IMR-90 (cell line): ENCODE measurements around the gene ANXA8. TPM values are rescaled to one million over a fixed set of nuclear protein-coding genes. Genes with fewer than 3 reads are reported as not detected.

ENCODE experiments used
- ATAC-seq: fragments of 200-7000 bp; cut with Tn5 transposase; 2 replicates; pipeline ENCODE4 v1.9.1; 2020; ENCODE audit warnings: low read depth, mild to moderate bottlenecking, moderate library complexity
- BruUV-seq: library from RNA; stranded (reverse); fragments of 400-500 nt; replicated peaks from 2 replicates; lab custom pipeline; 2021; lab: Mats Ljungman, UMichigan
- CTCF ChIA-PET: fragments of 300-600 bp; formaldehyde crosslinking; extraction: SDS; loops from one replicate; lab custom pipeline; 2021; ENCODE audit warnings: antibody characterized with exemption; lab: Yijun Ruan, JAX
- POLR2A ChIA-PET: fragments of 300-600 bp; sonication (Branson Sonifier 250); formaldehyde crosslinking; loops from one replicate; lab custom pipeline; 2022; ENCODE audit warnings: antibody characterized with exemption; ENCODE audit not compliant: unreplicated experiment; lab: Charles Lee
- DNase-seq: peaks from one replicate; pipeline ENCODE4 v3.0.0; 2013
- H2AFZ ChIP-seq: replicated peaks from 2 replicates; pipeline ENCODE3; 2013; ENCODE audit warnings: low read length, mild to moderate bottlenecking; ENCODE audit not compliant: poor library complexity
- H2AK5ac ChIP-seq: 2 replicates; pipeline ENCODE4 v1.6.1; 2013; ENCODE audit warnings: low read depth, low read length, inconsistent platforms
- H2AK9ac ChIP-seq: replicated peaks from 2 replicates; pipeline ENCODE3; 2013; ENCODE audit warnings: mild to moderate bottlenecking, low read depth, low read length, moderate library complexity; ENCODE audit not compliant: poor library complexity
- H2BK120ac ChIP-seq: 2 replicates; pipeline ENCODE4 v1.6.1; 2013; ENCODE audit warnings: low read depth, low read length, inconsistent platforms
- H2BK15ac ChIP-seq: 3 replicates; pipeline ENCODE4 v1.6.1; 2013; ENCODE audit warnings: low read depth, low read length, inconsistent platforms
- H2BK20ac ChIP-seq: 2 replicates; pipeline ENCODE4 v1.6.1; 2013; ENCODE audit warnings: low read depth, mild to moderate bottlenecking, inconsistent platforms, low read length, moderate library complexity
- H2BK5ac ChIP-seq: 2 replicates; pipeline ENCODE4 v1.6.1; 2013; ENCODE audit warnings: mild to moderate bottlenecking, low read depth, low read length, inconsistent platforms; ENCODE audit not compliant: poor library complexity, severe bottlenecking
- H3K14ac ChIP-seq: replicated peaks from 2 replicates; pipeline ENCODE4 v1.6.1; 2013; ENCODE audit warnings: low read depth, low read length, inconsistent platforms
- H3K18ac ChIP-seq: 2 replicates; pipeline ENCODE4 v1.6.1; 2013; ENCODE audit warnings: low read depth, low read length, control low read depth
- H3K23ac ChIP-seq: 2 replicates; pipeline ENCODE4 v1.6.1; 2013; ENCODE audit warnings: low read depth, low read length, inconsistent platforms
- H3K27ac ChIP-seq: 2 replicates; pipeline ENCODE4 v1.5.1; 2013; ENCODE audit warnings: mild to moderate bottlenecking, control low read depth, low read length; ENCODE audit not compliant: insufficient read depth
- H3K27me3 ChIP-seq: 2 replicates; pipeline ENCODE4 v1.6.1; 2013; ENCODE audit warnings: low read length; ENCODE audit not compliant: control insufficient read depth, insufficient read depth
- H3K36me3 ChIP-seq: 2 replicates; pipeline ENCODE4 v1.6.1; 2013; ENCODE audit warnings: low read length, mixed read lengths; ENCODE audit not compliant: control insufficient read depth, insufficient read depth
- H3K4ac ChIP-seq: 2 replicates; pipeline ENCODE4 v1.6.1; 2013; ENCODE audit warnings: low read depth, low read length, inconsistent platforms
- H3K4me1 ChIP-seq: 2 replicates; pipeline ENCODE4 v1.6.1; 2013; ENCODE audit warnings: low read length, mixed read lengths; ENCODE audit not compliant: control insufficient read depth, insufficient read depth
- H3K4me2 ChIP-seq: 2 replicates; pipeline ENCODE4 v1.6.1; 2013; ENCODE audit warnings: low read depth, mild to moderate bottlenecking, control low read depth, low read length, moderate library complexity
- H3K4me3 ChIP-seq: 2 replicates; pipeline ENCODE4 v1.5.1; 2013; ENCODE audit warnings: low read depth, mild to moderate bottlenecking, control low read depth, low read length, moderate library complexity; ENCODE audit not compliant: insufficient read depth
- H3K56ac ChIP-seq: 2 replicates; pipeline ENCODE4 v1.6.1; 2013; ENCODE audit warnings: low read length, inconsistent platforms; ENCODE audit not compliant: insufficient read depth; ENCODE audit errors: extremely low read depth
- H3K79me1 ChIP-seq, 2 experiments: 2 replicates each; pipeline ENCODE4 v1.6.1; 2013; ENCODE audit warnings: low read length in 2 of 2, inconsistent platforms in 1 of 2, low read depth in 1 of 2
- H3K9ac ChIP-seq: 2 replicates; pipeline ENCODE4 v1.6.1; 2013; ENCODE audit warnings: low read depth, low read length, control low read depth
- H3K9me1 ChIP-seq: 2 replicates; pipeline ENCODE4 v1.6.1; 2013; ENCODE audit warnings: low read length, inconsistent platforms; ENCODE audit not compliant: insufficient read depth
- H3K9me3 ChIP-seq: 2 replicates; pipeline ENCODE4 v1.6.1; 2013; ENCODE audit warnings: low read length; ENCODE audit not compliant: control insufficient read depth, insufficient read depth
- H4K20me1 ChIP-seq: 2 replicates; pipeline ENCODE4 v1.6.1; 2013; ENCODE audit warnings: low read length, inconsistent platforms; ENCODE audit not compliant: insufficient read depth
- H4K5ac ChIP-seq: 2 replicates; pipeline ENCODE4 v1.6.1; 2013; ENCODE audit warnings: mild to moderate bottlenecking, low read depth, low read length, control low read depth
- H4K8ac ChIP-seq, 2 experiments: 2 replicates each; pipeline ENCODE4 v1.6.1; 2013; ENCODE audit warnings: low read depth in 2 of 2, low read length in 2 of 2, control low read depth in 1 of 2, inconsistent platforms in 1 of 2
- H4K91ac ChIP-seq: 2 replicates; pipeline ENCODE4 v1.6.1; 2013; ENCODE audit warnings: low read depth, low read length, inconsistent platforms; ENCODE audit not compliant: insufficient read depth
- BHLHE40 ChIP-seq: fragments of 150-350 bp; IDR thresholded peaks from 2 replicates; pipeline ENCODE4 v1.6.1; 2016; ENCODE audit warnings: mild to moderate bottlenecking, low read depth, low read length
- CEBPB ChIP-seq: IDR thresholded peaks from 2 replicates; pipeline ENCODE4 v1.6.1; 2012; ENCODE audit warnings: low read depth, low read length, improper control_type of control experiment
- CHD1 ChIP-seq: IDR thresholded peaks from 2 replicates; pipeline ENCODE4 v1.6.1; 2012; ENCODE audit warnings: low read depth, low read length, improper control_type of control experiment
- ELK1 ChIP-seq: fragments of 150-350 bp; IDR thresholded peaks from 2 replicates; pipeline ENCODE4 v1.6.1; 2016; ENCODE audit warnings: low read depth, mild to moderate bottlenecking, low read length, moderate library complexity, borderline replicate concordance
- MAZ ChIP-seq: IDR thresholded peaks from 2 replicates; pipeline ENCODE4 v1.6.1; 2012; ENCODE audit warnings: low read depth, mild to moderate bottlenecking, low read length, improper control_type of control experiment, moderate library complexity, borderline replicate concordance
- MXI1 ChIP-seq: IDR thresholded peaks from 2 replicates; pipeline ENCODE4 v1.6.1; 2012; ENCODE audit warnings: low read depth, mild to moderate bottlenecking, low read length, moderate library complexity, borderline replicate concordance
- RAD21 ChIP-seq: IDR thresholded peaks from 2 replicates; pipeline ENCODE4 v1.6.1; 2012; ENCODE audit warnings: low read length, improper control_type of control experiment
- SMC3 ChIP-seq: fragments of 150-350 bp; IDR thresholded peaks from 2 replicates; pipeline ENCODE4 v1.6.1; 2016; ENCODE audit warnings: low read depth, mild to moderate bottlenecking, antibody characterized with exemption, low read length, moderate library complexity
- WGBS, 2 experiments: methylation state at CpG; one replicate each; pipeline versions ENCODE4 v1.1.5 to v1.1.7; 2013; ENCODE audit warnings: missing lambda C conversion rate in 2 of 2; ENCODE audit not compliant: insufficient read length in 1 of 2; ENCODE audit errors: extremely low coverage in 2 of 2; 5-methylcytosine and 5-hydroxymethylcytosine counted together
- dilution Hi-C: fragments of 300-500 bp; cut with HindIII; formaldehyde crosslinking; loops from one replicate; pipeline ENCODE4 v1.14.3; 2018; ENCODE audit warnings: low sequenced_read_pairs; ENCODE audit not compliant: unreplicated experiment
- in situ Hi-C: fragments of 300-500 bp; cut with MboI; formaldehyde crosslinking; loops from 3 replicates; pipeline ENCODE4 v1.14.3; 2019; ENCODE audit warnings: low sequenced_read_pairs, inconsistent platforms, mixed read lengths
- intact Hi-C: fragments of 100-400 bp; cut with micrococcal nuclease; formaldehyde crosslinking; loops from 2 replicates; pipeline ENCODE4 v1.10.0; 2022
- polyA plus RNA-seq, 3 experiments: library from polyadenylated mRNA; depleted of rRNA; stranded (reverse); fragments of >200 nt; gene quantifications; 2 replicates each; pipeline ENCODE4 v1.2.3, GENCODE V29; 2012; ENCODE audit warnings: low replicate concordance in 1 of 3
- total RNA-seq: library from RNA; depleted of rRNA; stranded (reverse); fragments of >200 nt; gene quantifications from 2 replicates; pipeline ENCODE4 v1.2.3, GENCODE V29; 2012
- TF ChIP-seq, protein P1 (sequence below): conservative IDR thresholded peaks from 2 replicates; pipeline ENCODE4 v1.5.1; 2012; ENCODE audit warnings: mild to moderate bottlenecking, low read depth, low read length, improper control_type of control experiment
- TF ChIP-seq, protein P2 (sequence below): fragments of 150-350 bp; IDR thresholded peaks from 2 replicates; pipeline ENCODE4 v1.6.1; 2017; ENCODE audit warnings: mild to moderate bottlenecking, antibody characterized with exemption, low read length, low read depth

The ANXA8 gene
- total and polyA plus RNA-seq, 2 of the 4 experiments (the other 2 are of a cell fraction), result 0.90 to 1.1 TPM

GRCh38 chr10:47442351-47442750 is 41.6 kb downstream of the ANXA8 start:
- 65% methylated on average over 3 of the region's 5 CpGs; no CpG with 5 or more reads in 1 of the 2 experiments for WGBS, 2 experiments
- dilution Hi-C loops (no loop called here), in situ Hi-C loops (no loop called here), intact Hi-C loops (no loop called here)
- H3K14ac ChIP-seq, result no peak overlapping the region
- H3K36me3 ChIP-seq, result no peaks in the 10 kb centered on the region
- no peak overlapping the region for H2AFZ ChIP-seq
- no peak overlapping the region for H2BK5ac ChIP-seq
- H3K56ac ChIP-seq, result no peak overlapping the region
- no peak overlapping the region for H3K4ac ChIP-seq
- H3K9me1 ChIP-seq, result no peaks in the 10 kb centered on the region
- H2AK5ac ChIP-seq, result no peak overlapping the region
- no peak overlapping the region for H2BK20ac ChIP-seq
- no peak overlapping the region for H3K4me2 ChIP-seq
- no TSS peak for BruUV-seq
- no peaks in the 10 kb centered on the region for H4K20me1 ChIP-seq
- H3K18ac ChIP-seq, result no peak overlapping the region
- H2BK120ac ChIP-seq, result no peak overlapping the region
- H3K9me3 ChIP-seq, result peaks cover 15% of the 10 kb centered on the region
- POLR2A ChIA-PET, result no interaction called here
- ATAC-seq, result no peak
- no peak overlapping the region for H2BK15ac ChIP-seq
- H4K8ac ChIP-seq, result no peak overlapping the region
- no peak for DNase-seq
- H3K27me3 ChIP-seq, result peaks cover 35% of the 10 kb centered on the region
- H3K23ac ChIP-seq, result no peak overlapping the region
- H3K9ac ChIP-seq, result no peak overlapping the region
- no peaks in the 10 kb centered on the region for H3K4me1 ChIP-seq
- CTCF ChIA-PET, result no interaction called here
- TF ChIP-seq BHLHE40 (no peak), MAZ (no peak), MXI1 (no peak), CHD1 (no peak), SMC3 (no peak), RAD21 (no peak), ELK1 (no peak), CEBPB (no peak)
- TF ChIP-seq, protein P1, sequence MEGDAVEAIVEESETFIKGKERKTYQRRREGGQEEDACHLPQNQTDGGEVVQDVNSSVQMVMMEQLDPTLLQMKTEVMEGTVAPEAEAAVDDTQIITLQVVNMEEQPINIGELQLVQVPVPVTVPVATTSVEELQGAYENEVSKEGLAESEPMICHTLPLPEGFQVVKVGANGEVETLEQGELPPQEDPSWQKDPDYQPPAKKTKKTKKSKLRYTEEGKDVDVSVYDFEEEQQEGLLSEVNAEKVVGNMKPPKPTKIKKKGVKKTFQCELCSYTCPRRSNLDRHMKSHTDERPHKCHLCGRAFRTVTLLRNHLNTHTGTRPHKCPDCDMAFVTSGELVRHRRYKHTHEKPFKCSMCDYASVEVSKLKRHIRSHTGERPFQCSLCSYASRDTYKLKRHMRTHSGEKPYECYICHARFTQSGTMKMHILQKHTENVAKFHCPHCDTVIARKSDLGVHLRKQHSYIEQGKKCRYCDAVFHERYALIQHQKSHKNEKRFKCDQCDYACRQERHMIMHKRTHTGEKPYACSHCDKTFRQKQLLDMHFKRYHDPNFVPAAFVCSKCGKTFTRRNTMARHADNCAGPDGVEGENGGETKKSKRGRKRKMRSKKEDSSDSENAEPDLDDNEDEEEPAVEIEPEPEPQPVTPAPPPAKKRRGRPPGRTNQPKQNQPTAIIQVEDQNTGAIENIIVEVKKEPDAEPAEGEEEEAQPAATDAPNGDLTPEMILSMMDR, result no peak
- TF ChIP-seq, protein P2, sequence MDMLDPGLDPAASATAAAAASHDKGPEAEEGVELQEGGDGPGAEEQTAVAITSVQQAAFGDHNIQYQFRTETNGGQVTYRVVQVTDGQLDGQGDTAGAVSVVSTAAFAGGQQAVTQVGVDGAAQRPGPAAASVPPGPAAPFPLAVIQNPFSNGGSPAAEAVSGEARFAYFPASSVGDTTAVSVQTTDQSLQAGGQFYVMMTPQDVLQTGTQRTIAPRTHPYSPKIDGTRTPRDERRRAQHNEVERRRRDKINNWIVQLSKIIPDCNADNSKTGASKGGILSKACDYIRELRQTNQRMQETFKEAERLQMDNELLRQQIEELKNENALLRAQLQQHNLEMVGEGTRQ, result no peak
- H3K27ac ChIP-seq, result no peak overlapping the region
- no peak overlapping the region for H3K4me3 ChIP-seq
- H3K79me1 ChIP-seq, result no peaks in the 10 kb centered on the region
- H4K91ac ChIP-seq, result no peak overlapping the region
- H2AK9ac ChIP-seq, result peak overlapping the region; percentile 29
- H4K5ac ChIP-seq, result no peak overlapping the region
